Stimulated activated CD4-positive, alpha-beta T cell treated with anti-CD3 and anti-CD28 coated beads, Interleukin-12 subunit alpha, Interleukin-12 subunit beta, amount 100 ng/mL, for 24 hours (primary cell): ENCODE data around the gene APC2.
A peak's percentile ranks its signal among the peaks of the same experiment; 100 is the strongest.
"Not testable (repeated sequence)": the region's sequence is repeated elsewhere in the genome, so short reads cannot be mapped to it uniquely, and the experiment has no call there.

ENCODE experiments used
- DNase-seq, 2 experiments: peaks; one replicate each; pipeline ENCODE4 v3.0.0-alpha.2; 2020; ENCODE audit warnings: low read depth in 2 of 2

APC2 gene

GRCh38 chr19:1495799-1496713 is 46.1 kb downstream of the APC2 start:
- DNase-seq: no peak

GRCh38 chr19:1496714-1497577 is 47.0 kb downstream of the APC2 start:
- no peak for DNase-seq

- no peak for DNase-seq
Observed at GRCh38 chr19:1497578-1498235, 47.8 kb downstream of the APC2 start.

- DNase-seq: not testable (repeated sequence)
Observed at GRCh38 chr19:1499231-1499630, 49.3 kb downstream of the APC2 start.

DNA sequence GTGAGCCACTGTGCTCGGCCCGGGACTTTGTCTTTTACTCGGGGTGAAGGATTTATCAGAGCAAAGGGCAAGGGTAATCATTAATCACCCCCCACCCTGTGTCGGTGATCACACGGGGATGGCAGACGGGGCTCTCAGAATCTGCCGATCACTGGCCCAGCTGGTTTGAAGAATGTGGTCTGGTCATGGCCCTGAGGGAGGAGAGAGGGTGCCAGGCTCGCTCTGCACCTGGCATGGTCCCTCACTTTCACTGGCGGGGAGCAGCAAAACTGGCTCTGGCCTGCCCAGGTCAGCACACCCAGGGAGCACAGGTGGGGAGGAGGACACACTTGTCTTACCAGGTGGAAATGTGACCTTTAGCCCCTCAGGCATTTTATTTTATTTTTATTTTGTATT is 51.3 kb downstream of the APC2 start:
- DNase-seq: no peak

GRCh38 chr19:1502433-1503088 is 52.6 kb downstream of the APC2 start:
- no peak for DNase-seq

DNA sequence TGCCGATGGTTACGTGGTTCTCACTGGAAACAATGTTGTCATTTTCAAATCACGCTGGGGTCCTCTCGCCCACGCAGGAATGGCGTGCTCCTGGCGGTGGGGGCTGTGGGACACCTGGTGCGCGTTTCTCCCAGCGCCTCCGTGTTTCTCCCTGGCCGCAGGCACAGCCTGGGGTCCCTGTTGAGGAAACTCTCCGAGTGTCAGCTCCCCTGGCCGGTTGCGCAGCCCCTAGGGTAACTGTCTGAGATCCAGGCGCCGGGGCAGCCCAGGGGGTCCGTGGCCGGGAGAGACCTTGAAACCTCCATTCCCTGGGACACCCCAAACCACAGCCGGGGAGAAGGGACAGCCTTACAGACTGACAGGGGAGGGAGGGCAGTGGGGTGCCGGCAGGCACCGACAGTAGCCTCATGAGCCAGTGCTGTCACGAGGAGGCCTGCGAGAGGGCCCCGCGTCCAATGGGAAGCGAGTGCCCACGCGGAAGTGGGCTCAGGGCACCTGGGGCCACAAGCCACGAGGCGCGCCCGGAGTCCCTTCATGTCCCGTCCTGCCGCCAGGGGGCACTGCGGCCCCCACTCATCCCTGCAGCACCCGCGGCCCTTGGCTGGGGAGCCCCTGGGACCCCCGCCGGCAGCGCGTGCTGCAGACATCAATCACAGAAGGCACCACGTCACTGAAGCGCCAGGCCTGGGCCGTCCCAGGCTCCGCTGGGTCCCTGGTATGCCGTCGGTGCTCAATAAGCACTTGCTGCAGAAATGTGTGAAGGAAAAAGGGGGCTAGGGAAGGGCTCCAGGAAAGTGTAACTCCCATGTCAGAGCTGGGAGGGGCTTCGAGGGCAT is 53.4 kb downstream of the APC2 start:
- DNase-seq: peak; percentile 41 to 63

- no peak for DNase-seq
Observed at GRCh38 chr19:1503925-1504773, 54.2 kb downstream of the APC2 start.

- DNase-seq: no peak
Observed at GRCh38 chr19:1505012-1505411, 55.1 kb downstream of the APC2 start.

- DNase-seq: no peak
Observed at GRCh38 chr19:1505991-1506881, 56.3 kb downstream of the APC2 start.

DNA sequence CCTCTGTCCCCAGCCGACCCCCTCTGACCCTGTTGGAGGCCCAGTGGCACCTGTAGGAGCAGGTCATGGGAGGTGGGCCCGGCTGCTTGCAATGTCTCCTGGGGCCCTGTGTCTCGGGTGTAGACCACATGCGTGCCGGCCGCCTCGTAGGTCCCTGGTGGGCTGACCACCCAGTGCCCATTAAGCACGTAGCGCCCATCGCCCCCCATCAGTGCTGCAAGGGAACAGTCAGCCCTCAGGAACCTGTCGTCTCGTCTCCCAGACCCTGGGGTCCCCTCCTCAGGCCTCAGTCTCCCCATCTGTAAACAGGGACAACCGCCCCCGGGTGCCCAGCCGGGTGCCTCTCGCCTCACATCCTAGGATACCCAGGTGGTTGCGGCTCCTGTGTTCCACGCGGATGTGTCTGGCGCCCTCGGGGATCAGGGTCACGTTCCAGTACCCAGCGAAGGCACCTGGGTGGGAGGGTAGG is 57.3 kb downstream of the APC2 start:
- DNase-seq: no peak

- DNase-seq: peak; percentile 84 to 85
Observed at GRCh38 chr19:1507763-1508506, 58.0 kb downstream of the APC2 start.

GRCh38 chr19:1508507-1508856 is 58.6 kb downstream of the APC2 start:
- DNase-seq: no peak

GRCh38 chr19:1509602-1510441 is 59.9 kb downstream of the APC2 start:
- DNase-seq: no peak

GRCh38 chr19:1510442-1510806 is 60.5 kb downstream of the APC2 start:
- no peak for DNase-seq

- DNase-seq: no peak
Observed at GRCh38 chr19:1510807-1511206, 60.9 kb downstream of the APC2 start.
